HG03103 (cell line): ENCODE data around the gene LBHD1.
A peak's percentile ranks its signal among the peaks of the same experiment; 100 is the strongest.
"Not testable (repeated sequence)": the region's sequence is repeated elsewhere in the genome, so short reads cannot be mapped to it uniquely, and the experiment has no call there.

Source experiments
- ATAC-seq: cut with Tn5 transposase; IDR thresholded peaks from one replicate; pipeline ENCODE4 v1.9.1; 2021; ENCODE audit warnings: low read depth; ENCODE audit not compliant: unreplicated experiment

Gene LBHD1

DNA sequence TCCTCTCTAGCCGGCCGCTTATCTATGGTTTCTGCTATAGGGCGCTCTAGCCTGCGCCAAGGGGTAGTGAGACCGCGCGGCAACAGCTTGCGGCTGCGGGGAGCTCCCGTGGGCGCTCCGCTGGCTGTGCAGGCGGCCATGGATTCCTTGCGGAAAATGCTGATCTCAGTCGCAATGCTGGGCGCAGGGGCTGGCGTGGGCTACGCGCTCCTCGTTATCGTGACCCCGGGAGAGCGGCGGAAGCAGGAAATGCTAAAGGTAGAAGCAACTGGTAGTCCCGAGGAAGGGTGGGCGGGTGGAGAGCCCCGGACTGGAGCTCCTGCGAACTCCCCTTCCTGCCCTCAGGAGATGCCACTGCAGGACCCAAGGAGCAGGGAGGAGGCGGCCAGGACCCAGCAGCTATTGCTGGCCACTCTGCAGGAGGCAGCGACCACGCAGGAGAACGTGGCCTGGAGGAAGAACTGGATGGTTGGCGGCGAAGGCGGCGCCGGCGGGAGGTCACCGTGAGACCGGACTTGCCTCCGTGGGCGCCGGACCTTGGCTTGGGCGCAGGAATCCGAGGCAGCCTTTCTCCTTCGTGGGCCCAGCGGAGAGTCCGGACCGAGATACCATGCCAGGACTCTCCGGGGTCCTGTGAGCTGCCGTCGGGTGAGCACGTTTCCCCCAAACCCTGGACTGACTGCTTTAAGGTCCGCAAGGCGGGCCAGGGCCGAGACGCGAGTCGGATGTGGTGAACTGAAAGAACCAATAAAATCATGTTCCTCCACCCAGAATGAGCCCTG, at the start of gene LBHD1, which contains the start of gene UQCC3:
TSS of gene LBHD1 (minus strand) at position 660 of the 782 bp plus-strand sequence. CDS start 2,236 bp downstream, outside the sequence.
TSS of gene UQCC3 (plus strand) at position 66 of the 782 bp plus-strand sequence. CDS start at position 139, 73 bp downstream.
- peak; percentile 51 for ATAC-seq

- no peak for ATAC-seq
Measured at GRCh38 chr11:62719302-62719978, 47.4 kb upstream of the LBHD1 start.

- ATAC-seq = no peak
Measured at GRCh38 chr11:62716816-62717215, 44.7 kb upstream of the LBHD1 start.

DNA sequence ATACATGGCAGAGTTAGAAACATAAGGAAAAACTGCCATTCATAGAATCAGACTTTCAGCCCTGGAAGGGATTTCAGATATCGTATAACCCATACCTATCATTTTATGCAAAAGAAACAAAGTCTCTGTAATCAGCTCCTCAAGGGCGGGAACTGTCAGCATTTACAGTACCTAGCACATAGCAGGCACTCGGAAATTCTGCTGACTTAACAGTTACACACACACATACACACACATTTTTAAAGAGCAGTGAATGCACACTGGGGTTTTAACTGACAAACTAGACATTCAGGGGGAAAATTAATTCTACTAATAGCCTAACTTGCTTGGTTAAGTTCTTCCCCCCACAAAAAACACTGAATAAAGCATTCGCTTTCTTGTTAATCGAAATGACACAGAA, 44.1 kb upstream of the LBHD1 start:
- no peak for ATAC-seq

- no peak for ATAC-seq
Measured at GRCh38 chr11:62715150-62716130, 43.4 kb upstream of the LBHD1 start.

DNA sequence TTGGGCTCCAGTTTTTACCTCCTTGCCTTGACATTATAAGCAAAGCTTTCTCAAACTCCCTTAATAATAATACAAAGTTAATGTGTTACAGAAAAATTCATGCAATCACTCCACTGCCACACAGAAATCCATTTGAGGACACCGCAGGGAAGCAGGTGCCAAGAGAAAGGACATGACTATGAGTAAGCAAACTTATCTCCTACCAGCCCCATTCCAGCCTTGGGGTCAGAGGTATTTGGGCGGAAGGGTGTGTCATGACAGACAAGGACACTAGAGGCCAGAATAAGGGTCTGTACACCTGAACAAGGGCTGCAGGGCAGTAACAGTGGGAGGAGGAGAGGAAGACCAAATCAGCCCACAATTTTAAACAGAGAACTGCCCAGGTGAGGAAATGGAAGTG, 41.3 kb upstream of the LBHD1 start:
- ATAC-seq = no peak

GRCh38 chr11:62712861-62713260, 40.8 kb upstream of the LBHD1 start:
- no peak for ATAC-seq

DNA sequence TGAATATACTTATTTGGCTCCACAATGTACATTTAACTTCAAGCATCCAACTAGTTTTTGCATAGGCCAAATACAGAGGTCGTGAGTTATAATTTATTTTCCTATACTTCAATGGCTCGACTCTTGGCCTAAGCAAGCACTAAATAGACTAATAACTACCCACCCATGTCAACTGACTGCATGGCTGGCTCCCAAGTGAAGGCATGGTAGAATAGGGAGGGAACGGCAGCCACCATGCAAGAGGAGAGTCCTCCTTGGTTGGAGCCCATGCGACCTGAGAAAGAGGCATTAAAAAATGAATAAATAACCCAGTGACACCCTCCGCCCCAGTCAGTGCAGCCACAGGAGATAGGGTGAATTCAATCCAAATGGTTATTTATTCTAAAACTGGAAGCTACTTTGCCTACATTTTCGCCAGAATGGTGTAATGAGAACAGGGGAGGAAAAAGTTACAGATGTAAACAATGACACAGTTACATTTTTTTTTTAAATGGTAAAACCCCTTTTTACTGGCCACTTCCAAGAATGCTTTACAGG, 40.3 kb upstream of the LBHD1 start:
- no peak for ATAC-seq

DNA sequence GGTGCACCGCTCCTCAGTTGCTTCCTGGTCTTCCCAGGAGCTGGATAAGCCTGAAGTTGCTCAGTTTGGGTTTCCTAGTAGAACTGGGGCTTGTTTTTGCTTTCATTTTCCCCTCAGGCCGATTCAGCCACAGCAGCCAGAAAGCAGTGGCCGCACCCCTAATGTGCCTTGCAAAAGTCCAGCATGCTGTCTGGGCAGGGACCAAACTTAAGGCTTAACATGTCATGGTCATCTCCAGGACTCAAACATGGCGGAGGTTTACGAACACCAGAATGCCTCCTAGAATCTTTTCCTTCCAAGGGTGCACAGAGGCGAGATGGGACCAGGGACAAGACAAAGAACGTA, 37.9 kb upstream of the LBHD1 start:
- ATAC-seq = no peak

- peak; percentile 56 for ATAC-seq
Measured at GRCh38 chr11:62709247-62710000, 37.4 kb upstream of the LBHD1 start.

GRCh38 chr11:62708793-62709192, 36.7 kb upstream of the LBHD1 start:
- ATAC-seq = no peak

DNA sequence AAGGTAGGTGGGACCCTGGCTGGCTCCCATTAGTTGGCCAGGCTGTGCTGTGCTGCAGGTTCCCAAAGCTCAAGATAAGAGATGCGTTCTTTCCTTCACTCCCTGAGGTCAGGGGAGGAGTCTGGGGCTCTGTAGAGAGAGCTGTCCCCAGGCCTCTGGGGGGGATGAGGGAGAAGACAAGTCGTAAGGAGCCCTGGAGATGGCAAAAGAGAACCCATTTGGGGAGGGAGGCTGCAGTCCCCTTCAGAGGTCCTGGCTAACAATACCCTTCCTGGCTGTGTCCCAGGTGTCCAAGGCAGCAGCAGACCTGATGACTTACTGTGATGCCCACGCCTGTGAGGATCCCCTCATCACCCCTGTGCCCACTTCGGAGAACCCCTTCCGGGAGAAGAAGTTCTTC, 36.3 kb upstream of the LBHD1 start:
- no peak for ATAC-seq

DNA sequence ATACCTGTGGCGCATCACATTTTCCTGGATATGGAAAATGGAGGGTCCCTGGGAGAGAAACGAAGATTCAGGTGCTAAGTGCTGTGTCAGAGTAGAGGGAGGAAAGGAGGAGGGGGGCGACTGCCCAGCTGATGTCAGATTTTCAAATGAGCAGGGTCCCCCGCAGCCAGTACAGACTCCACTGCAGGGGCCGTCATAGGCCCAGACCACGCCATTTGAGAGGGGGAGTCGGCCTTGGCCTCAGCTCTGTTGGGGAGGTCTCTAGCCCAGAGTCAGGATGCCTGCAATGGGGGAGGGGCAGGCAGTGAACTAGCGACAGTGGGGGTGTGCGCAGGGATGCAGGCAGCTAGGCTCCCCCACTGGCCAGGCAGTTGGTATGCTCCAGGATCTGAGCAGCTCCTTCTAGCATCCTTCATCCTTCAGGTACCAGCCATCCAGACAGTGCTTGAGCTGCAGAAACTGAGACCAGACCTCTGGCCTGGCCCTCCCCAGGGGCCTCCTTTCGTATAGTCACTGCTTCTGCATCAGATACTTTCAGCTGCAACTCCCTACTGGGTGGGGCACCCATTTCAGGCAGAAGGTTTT, 35.3 kb upstream of the LBHD1 start, which contains the start of the genes BSCL2 and GNG3:
TSS of gene BSCL2 (minus strand) at position 148 of the 585 bp plus-strand sequence. CDS start 229 bp downstream, outside the sequence.
TSS of gene GNG3 (plus strand) at position 400 of the 585 bp plus-strand sequence. CDS start 620 bp downstream, outside the sequence.
- ATAC-seq = no peak

DNA sequence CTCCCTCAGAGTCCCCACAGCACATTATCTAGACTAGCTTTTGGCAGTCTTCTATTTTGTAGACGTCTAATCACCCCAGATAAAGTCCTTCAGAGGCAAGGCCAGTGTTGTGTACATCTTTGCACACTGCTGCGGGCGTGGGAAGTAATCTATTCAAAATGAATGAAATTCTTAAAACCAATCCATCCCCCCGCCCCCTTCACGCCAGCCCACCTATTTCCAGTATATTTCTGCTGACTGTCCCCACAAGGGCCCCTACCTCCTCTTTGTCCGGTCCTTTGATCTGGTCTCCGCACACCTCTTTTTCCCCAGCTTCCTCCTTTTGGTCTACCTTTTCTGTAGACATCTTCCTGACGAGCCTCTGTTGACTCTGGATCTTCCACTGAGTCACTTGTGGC, 34.8 kb upstream of the LBHD1 start:
- no peak for ATAC-seq

- peak; percentile 56 for ATAC-seq
Measured at GRCh38 chr11:62705880-62706849, 34.1 kb upstream of the LBHD1 start.

DNA sequence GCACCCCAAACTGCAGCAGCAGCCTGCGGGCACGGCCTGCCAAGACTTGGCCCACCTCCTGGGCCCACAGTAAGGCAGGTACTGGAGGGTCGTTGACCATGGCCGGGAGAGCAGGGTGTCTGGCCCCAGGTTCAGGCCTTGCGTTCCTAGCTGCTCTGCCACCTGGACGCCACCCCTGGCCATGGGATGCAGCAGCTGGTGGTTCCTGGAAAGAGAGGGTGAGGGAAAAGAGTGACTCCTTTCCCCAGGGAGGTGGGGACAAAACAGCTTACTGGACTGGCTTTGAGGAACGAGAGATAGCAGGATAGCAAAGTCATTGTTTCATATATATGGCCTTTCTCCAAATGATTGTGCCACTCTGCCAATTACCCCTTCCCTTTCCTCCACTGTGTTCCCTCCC, 33.3 kb upstream of the LBHD1 start:
- ATAC-seq = no peak

DNA sequence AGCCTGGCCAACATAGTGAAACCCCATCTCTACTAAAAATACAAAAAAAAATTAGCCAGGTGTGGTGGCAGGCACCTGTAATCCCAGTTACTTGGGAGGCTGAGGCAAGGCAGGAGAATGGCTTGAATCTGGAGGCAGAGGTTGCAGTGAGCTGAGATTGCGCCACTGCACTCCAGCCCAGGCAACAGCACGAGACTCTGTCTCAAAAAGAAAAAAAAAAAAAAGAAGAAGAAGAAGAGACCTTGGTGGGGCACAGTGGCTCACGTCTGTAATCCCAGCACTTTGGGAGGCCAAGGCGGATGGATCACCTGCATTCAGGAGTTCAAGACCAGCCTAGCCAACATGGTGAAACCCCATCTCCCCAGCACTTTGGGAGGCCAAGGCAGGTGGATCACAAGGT, 31.9 kb upstream of the LBHD1 start:
- ATAC-seq = not testable (repeated sequence)

DNA sequence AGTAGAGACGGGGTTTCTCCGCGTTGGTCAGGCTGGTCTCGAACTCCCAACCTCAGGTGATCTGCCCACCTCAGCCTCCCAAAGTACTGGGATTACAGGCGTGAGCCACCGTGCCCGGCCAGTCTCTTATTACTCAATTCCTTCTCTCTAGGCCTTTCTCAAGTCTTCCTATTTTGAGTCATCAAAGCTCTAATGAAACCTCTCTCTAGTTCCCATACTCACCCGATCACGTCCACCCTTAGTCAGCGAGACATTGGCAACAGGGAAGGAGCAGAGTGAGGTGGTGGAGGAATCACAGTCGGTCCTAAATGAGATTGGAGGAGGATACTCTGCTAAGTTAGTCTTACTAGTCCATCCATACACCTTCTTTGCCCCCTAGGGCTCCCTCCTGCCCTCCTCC, 30.2 kb upstream of the LBHD1 start:
- ATAC-seq = no peak
